OCI-LY7 (cell line): ENCODE data around the gene DCX.

Experiments
- EZH2phosphoT487 ChIP-seq: fragments of 200-600 bp; sonication (generic); IDR thresholded peaks from 2 replicates; pipeline ENCODE4 v1.6.1; 2018; ENCODE audit warnings: low read depth, borderline replicate concordance, mild to moderate bottlenecking, mixed run types, antibody characterized with exemption, low read length, moderate library complexity, mixed read lengths
- TF ChIP-seq, protein P1 (sequence below): fragments of 200-600 bp; sonication (generic); conservative IDR thresholded peaks from 2 replicates; pipeline ENCODE4 v1.5.1; 2014; ENCODE audit warnings: mild to moderate bottlenecking, antibody characterized with exemption, low read length, moderate library complexity, mixed read lengths

DNA sequence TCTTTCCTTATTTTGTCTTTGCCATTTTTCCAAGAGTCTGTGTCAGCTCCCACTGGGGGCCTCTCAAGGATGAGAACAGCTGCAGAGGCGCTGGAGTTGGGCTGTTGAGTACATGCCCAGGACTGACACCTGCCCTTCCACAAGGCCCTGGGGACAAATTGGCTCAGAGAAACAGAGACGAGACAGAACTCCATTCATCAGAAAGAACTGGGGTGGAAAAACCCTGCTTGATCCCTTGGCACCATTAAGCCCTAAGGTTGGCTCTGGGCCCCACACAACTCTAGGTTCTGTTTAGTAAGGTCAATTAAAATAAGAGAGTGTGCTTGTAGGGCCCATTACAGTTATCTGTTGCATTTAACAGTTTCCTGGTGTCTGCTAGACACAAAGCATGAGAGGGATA lies 63.6 kb downstream of the DCX start:
- TF ChIP-seq, protein P1, sequence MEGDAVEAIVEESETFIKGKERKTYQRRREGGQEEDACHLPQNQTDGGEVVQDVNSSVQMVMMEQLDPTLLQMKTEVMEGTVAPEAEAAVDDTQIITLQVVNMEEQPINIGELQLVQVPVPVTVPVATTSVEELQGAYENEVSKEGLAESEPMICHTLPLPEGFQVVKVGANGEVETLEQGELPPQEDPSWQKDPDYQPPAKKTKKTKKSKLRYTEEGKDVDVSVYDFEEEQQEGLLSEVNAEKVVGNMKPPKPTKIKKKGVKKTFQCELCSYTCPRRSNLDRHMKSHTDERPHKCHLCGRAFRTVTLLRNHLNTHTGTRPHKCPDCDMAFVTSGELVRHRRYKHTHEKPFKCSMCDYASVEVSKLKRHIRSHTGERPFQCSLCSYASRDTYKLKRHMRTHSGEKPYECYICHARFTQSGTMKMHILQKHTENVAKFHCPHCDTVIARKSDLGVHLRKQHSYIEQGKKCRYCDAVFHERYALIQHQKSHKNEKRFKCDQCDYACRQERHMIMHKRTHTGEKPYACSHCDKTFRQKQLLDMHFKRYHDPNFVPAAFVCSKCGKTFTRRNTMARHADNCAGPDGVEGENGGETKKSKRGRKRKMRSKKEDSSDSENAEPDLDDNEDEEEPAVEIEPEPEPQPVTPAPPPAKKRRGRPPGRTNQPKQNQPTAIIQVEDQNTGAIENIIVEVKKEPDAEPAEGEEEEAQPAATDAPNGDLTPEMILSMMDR, result no peak
- TF ChIP-seq EZH2phosphoT487, result no peak
